Midbrain (tissue), 1 donor: ENCODE results near the gene E2F3.
"Not testable (repeated sequence)": the region's sequence is repeated elsewhere in the genome, so short reads cannot be mapped to it uniquely, and the experiment has no call there.

Experiments used
- DNase-seq: peaks from one replicate; lab custom pipeline; 2025; lab: John Stamatoyannopoulos, UW

Gene E2F3

DNA sequence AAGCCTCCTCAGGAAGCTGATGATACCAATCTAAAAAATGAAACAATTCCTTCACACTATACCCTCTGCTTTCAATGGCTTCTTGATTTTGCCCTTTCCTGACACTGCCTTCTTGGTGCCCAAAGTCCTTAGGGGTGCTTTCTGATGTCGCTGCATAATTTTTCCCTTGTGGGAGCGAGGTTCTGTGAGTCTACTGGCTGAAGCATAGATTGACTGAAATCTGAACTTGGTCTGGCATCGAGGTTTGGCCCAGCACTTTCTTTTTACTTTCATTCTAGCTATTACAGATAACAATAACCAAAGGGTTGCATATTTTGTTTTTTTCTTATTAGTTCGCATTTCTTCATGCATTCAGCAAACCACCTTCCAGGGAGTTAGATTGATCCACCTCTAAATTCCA is 65.8 kb downstream of the E2F3 start:
- DNase-seq, result no peak

GRCh38 chr6:20468209-20468608 is 66.5 kb downstream of the E2F3 start:
- DNase-seq, result no peak

GRCh38 chr6:20472748-20473147 is 71.1 kb downstream of the E2F3 start:
- DNase-seq, result no peak

GRCh38 chr6:20473518-20473917 is 71.8 kb downstream of the E2F3 start:
- DNase-seq, result no peak

DNA sequence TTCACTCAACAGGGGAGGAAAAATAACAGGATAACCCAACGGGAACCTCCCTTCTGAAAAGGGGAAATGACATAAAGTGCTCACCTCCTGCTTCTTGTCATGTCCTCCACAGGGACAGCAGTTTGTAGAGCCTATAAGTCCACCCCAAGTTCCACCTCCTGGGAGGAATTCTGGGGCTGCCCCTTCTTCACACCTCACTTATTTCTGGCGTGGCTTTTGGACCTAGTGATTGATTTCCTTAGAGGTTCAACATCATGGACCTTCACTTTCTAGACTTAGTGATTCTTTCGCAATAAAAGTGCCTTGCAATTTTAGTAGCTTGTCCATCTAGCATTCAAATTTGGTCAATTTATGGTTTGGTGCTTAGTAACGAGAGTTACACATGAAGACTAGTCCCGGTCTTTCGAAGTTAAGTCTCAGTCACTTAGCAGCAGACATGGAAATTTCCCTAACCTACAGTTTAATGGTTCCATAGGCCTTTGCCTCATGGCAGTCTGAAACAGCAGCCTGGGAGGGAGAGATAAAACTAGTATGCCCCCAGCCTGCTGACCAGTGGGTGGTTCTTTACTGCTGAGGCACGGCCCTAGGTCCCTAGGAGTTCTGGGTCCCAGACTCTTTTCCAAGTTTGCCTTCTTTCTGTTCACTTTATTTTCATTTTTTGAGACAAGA is 73.3 kb downstream of the E2F3 start:
- no peak for DNase-seq

DNA sequence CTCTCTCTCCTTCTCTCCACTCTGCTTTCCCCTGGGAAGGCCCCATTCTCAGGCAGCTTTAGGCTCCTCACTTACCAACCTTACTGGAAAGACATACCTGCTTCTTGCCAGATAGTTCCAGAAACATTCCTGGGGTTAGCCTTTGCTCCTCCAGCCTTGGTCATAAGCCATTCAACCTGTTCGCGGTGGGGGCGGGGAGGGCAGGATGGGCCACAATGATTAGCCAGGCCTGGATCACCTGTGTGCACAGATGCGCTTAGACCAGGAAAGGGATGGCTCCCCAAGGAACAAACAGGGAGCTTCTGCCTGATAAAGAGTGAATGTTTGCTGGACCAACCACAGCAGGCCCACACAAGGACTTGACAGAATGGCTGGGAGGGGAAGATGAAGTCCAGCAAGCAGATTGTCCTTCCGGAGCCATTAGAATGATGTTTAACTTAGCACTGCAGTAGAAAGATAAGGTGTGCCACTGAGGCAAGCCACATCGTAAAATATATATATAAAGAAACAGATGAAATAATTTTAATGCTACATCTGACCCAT is 74.9 kb downstream of the E2F3 start:
- no peak for DNase-seq

GRCh38 chr6:20477485-20477884 is 75.8 kb downstream of the E2F3 start:
- DNase-seq, result no peak

- DNase-seq, result no peak
These were observed 77.4 kb downstream of the E2F3 start for GRCh38 chr6:20479060-20479459.

GRCh38 chr6:20479526-20479925 is 77.8 kb downstream of the E2F3 start:
- no peak for DNase-seq

GRCh38 chr6:20481281-20481680 is 79.6 kb downstream of the E2F3 start:
- DNase-seq, result no peak

- DNase-seq, result no peak
These were observed 82.3 kb downstream of the E2F3 start for GRCh38 chr6:20483887-20484497.

DNA sequence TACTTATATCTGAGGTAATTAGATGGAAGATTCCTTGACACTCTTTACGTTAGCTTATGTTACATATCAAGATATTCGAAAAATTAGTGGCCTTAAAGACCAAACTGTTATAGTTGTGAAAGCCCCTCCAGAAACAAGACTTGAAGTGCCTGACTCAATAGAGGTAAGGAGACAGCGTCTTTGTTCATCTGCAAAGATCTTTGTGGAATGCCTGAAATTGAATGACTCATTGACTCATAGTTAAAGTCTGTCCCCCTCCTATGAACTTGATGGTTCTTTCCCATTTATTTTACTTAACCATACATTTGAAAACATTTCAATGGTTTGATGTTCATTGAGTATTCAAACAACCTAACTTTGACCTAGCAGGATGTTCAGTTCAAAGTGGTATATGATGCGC is 85.0 kb downstream of the E2F3 start:
- DNase-seq, result no peak

DNA sequence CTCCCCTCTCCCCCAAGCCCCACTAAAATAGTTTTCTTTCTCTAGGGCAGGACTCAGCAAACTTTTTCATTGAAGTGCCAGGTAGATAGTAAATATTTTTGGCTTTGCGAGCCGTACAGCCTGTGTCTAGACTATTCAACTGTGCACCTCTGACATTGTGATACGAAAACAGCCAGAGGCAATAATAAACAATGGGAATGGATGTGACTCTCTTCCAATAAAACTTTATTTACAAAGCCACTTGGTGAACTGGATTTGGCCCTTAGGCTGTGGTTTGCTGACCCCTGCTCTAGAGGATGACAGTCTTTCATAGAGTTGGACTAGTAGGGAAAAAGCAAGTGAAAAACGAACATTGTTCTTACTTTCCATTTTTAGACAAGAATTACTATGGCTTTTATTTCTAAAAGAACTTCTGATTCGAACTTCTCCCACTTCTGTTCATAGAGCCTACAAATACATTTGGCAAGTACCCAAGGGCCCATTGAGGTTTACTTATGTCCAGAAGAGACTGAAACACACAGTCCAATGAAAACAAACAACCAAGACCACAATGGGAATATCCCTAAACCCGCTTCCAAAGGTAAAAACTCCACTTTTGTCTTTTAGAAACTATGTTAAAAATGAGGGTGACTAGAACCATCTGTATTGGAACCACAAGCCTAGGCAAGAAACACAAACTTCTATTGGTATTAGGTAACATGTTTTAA is 86.1 kb downstream of the E2F3 start:
- DNase-seq, result no peak

- no peak for DNase-seq
These were observed 88.9 kb downstream of the E2F3 start for GRCh38 chr6:20490591-20490990.

GRCh38 chr6:20492099-20492498 is 90.4 kb downstream of the E2F3 start:
- no peak for DNase-seq

GRCh38 chr6:20497216-20498040 is 95.7 kb downstream of the E2F3 start:
- DNase-seq, result no peak

DNA sequence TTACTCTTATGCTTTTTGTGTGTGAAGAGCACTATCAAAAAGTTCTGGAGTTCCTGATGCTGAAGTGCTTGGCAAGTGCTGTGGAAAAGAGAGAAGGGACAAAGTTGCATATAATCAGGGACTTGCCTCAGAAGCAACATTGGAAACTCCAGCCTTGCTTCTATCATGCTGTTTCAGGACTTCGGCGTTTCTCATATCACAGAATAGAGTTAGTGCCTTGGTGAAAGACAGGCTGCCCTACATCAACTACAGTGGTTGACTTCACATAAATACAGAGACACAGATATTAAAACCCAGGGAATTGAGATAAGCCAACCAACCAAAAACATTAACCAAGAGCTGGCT is 96.3 kb downstream of the E2F3 start:
- DNase-seq, result no peak

DNA sequence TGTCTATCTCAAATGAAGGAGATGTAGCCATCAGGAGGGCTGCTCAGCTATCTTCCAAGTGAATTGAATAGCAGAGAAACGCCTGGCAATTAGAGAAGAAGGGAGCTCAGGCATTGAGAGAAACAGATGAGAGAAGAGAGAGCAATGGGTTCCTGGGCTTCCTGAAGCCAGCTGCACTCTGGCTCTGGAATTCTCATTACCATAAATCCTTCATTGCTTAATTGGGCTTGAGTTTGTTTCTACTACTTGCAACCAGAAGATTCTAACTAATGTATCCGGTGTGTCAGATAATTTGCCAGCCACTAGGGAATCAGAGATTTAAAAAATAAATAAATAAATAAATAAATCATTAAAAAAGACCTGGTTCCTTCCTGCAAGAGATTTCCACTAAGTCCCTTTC is 107.5 kb downstream of the E2F3 start:
- DNase-seq, result no peak

GRCh38 chr6:20511852-20512251 is 110.2 kb downstream of the E2F3 start:
- no peak for DNase-seq

DNA sequence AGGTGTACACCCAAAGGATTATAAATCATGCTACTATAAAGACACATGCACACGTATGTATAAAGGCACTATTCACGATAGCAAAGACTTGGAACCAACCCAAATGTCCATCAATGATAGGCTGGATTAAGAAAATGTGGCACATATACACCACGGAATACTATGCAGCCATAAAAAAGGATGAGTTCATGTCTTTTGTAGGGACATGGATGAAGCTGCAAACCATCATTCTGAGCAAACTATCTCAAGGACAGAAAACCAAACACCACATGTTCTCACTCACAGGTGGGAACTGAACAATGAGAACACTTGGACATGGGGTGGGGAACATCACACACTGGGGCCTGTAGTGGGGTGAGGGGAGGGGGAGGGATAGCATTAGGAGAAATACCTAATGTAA is 123.5 kb downstream of the E2F3 start:
- not testable (repeated sequence) for DNase-seq

- DNase-seq, result peak; percentile 33
These were observed 127.4 kb downstream of the E2F3 start for GRCh38 chr6:20529086-20529448.

DNA sequence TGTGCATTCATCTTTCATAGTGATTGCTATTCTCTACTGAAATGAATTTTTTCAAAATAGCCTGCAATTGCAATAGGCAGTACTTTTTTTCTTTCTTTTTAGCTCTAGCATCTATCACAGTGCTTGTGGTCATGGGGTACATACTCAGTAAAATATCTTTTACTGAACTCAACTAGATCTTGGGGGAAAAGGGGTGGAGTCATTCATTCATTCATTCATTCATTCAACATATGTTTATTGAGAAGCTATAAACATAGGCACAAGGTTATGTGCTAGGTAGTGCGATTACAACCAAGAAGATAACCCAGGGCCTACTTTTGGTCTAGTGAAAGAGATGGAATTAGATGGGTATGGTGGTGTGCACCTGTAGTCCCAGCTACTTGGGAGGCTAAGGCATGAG is 131.2 kb downstream of the E2F3 start:
- DNase-seq, result no peak
